Esophagus mucosa (tissue), 1 donor: ENCODE measurements around the gene DCAF6. TPM values are rescaled to one million over a fixed set of nuclear protein-coding genes. Genes with fewer than 3 reads are reported as not detected.

Experiments used
- ATAC-seq: fragments of 200-7000 bp; cut with Tn5 transposase; one replicate; pipeline ENCODE4 v1.9.1; 2020
- total RNA-seq: library from RNA; stranded (reverse); gene quantifications from one replicate; pipeline ENCODE4 v1.2.4, GENCODE V29; 2023
- donor health status: DM: yes; HTN: yes; CAD: no.

The DCAF6 gene
- total RNA-seq, 1 donor from 2014 or later, result 32.4 TPM

GRCh38 chr1:168032029-168032428, 95.5 kb downstream of the DCAF6 start:
- ATAC-seq, result no peak

DNA sequence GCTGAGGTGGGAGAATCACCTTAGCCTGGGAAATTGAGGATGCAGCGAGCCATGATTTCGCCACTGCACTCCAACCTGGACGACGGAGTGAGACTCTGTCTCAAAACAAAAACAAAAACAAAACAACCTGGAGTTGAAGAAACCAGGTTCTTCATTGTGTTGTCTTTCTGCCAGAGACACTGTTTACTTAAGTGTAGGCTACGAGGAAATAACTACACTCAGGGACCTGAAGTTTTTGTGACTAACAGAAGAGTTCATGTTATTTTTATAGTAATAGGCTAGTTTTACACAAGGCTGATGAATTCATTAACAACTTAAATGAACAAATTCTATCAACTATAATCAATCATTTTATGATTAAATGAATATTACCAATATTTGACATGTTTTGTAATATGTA, 98.9 kb downstream of the DCAF6 start:
- ATAC-seq, result no peak

DNA sequence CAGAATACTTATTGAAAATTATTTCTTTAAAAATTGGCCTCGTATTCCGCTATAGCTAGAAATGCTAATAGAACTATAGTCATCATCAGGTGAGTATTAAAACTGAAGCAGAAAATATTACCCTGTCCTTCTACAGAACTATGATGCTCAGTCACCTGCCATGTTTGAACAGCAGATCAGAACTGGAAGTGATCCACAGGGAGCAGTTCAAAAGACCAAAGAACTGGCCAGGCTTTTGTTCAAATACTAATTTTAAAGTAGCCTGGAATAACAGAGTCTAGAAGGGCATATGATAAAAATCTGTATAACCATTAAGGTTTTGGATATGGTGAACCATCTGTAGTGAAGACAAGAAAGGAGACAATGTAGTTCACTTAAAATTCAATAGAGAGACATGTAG, 105.9 kb downstream of the DCAF6 start:
- no peak for ATAC-seq

- no peak for ATAC-seq
Observed at GRCh38 chr1:168045311-168045710, 108.8 kb downstream of the DCAF6 start.

DNA sequence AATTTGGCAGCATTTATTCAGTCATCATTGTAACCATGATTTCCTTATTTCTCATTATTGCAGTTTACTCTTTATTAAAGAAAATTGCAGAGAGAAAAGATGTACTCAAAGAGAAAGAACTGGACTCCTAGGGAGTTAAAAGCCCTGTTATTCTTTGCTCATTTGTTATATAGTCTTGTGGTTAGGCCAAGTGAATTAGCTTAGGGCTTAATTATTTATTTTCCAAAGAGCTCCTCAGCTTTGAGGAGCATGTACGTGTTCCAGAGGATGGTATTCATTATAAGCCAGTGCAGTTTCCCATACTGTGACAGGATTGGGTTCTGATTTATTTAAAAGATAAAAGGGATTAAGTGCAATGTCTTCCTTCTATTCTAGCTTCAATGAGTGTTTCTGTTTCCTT, 113.8 kb downstream of the DCAF6 start:
- ATAC-seq, result no peak

- no peak for ATAC-seq
Observed at GRCh38 chr1:168050880-168051279, 114.4 kb downstream of the DCAF6 start.

- no peak for ATAC-seq
Observed at GRCh38 chr1:168053681-168054080, 117.2 kb downstream of the DCAF6 start.

GRCh38 chr1:168054117-168054516, 117.6 kb downstream of the DCAF6 start:
- ATAC-seq, result no peak

GRCh38 chr1:168056152-168056551, 119.7 kb downstream of the DCAF6 start:
- peak; percentile 52 for ATAC-seq

DNA sequence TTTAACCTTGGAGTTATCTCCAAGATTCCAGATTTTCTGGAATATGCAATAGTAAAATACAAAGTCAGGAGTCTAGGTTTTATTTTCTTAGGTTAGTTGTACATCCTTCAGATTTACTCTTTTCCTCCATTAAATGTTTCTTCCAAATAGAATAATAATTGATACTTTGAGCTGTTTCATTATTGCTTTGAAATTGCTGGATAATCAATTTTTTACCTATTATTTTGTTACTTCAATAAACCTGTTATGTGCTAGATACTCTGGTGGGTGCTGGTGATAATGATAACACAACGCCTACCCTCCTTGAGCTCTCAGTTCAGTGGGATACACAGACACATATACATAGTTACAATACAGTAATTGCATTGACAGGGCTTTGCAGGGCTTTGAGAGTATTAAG, 120.9 kb downstream of the DCAF6 start:
- no peak for ATAC-seq

- no peak for ATAC-seq
Observed at GRCh38 chr1:168057921-168058320, 121.4 kb downstream of the DCAF6 start.

DNA sequence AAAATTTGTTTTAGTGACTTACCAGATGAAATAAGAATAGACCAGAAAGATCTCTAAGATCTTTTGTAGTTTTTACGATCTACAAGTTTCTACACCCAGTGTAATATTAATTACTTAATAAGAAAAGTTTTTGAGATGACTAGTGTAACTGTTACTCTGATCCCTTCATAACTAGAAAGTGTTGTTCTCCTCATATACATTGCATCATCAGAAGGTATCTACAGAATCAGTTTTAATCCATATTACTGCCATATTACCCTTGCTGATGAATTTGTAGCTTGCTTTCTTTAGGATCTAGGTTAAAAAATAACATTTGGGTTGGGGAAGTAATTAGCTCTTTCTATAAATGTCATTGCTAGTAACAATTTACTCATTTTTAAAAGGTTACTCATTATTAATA, 127.7 kb downstream of the DCAF6 start:
- no peak for ATAC-seq

GRCh38 chr1:168065506-168065905, 129.0 kb downstream of the DCAF6 start:
- ATAC-seq, result no peak

DNA sequence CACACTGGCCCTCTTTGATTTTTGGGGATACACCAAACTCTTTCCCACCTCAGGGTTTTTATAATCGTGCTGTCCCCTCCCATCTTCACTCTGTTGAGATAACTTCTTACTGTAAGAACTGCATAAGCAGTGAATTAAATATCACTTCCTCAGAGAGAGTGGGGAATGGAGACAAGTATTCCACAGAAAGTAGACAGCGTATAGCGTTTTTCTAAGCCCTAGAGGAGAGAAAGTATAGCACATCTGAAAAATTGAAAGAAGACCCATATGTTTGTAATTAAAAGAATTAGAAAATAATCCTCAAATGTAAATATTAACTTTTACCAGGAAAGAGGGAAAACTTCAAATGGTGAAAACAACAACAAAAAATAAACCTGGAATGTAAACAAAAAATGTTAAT, 132.9 kb downstream of the DCAF6 start:
- ATAC-seq, result no peak

GRCh38 chr1:168079761-168080160, 143.3 kb downstream of the DCAF6 start:
- ATAC-seq, result no peak

DNA sequence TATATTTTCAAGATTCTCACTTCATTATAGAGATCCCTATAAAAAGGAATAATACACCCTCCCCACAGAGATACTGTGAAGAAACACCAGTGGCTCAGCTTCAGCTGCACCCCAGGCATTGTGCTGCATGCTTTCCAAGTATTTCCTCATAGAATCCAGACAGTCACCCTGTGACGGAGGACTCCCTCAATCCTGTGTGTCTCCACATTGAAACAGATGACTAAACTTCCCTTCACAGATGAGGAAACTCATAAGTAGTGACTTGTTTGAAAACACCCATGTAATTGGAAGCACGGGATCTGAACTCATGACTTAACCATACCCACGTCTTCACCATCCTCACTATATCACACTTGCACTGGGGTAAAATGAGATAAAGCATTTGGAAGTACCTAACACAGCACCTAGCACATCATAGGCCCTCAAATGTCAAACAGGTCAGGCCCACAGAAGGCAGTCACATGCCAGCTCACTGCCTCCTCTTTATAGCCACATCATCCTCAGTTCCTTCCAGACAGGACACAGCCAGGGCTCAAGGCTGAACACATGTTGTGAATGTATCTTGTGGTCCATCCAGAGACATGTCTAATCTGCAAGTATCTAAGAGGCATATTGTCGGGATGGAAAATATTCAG, 145.0 kb downstream of the DCAF6 start:
- ATAC-seq, result peak; percentile 86

- ATAC-seq, result peak; percentile 84
Observed at GRCh38 chr1:168082008-168082876, 145.8 kb downstream of the DCAF6 start.

DNA sequence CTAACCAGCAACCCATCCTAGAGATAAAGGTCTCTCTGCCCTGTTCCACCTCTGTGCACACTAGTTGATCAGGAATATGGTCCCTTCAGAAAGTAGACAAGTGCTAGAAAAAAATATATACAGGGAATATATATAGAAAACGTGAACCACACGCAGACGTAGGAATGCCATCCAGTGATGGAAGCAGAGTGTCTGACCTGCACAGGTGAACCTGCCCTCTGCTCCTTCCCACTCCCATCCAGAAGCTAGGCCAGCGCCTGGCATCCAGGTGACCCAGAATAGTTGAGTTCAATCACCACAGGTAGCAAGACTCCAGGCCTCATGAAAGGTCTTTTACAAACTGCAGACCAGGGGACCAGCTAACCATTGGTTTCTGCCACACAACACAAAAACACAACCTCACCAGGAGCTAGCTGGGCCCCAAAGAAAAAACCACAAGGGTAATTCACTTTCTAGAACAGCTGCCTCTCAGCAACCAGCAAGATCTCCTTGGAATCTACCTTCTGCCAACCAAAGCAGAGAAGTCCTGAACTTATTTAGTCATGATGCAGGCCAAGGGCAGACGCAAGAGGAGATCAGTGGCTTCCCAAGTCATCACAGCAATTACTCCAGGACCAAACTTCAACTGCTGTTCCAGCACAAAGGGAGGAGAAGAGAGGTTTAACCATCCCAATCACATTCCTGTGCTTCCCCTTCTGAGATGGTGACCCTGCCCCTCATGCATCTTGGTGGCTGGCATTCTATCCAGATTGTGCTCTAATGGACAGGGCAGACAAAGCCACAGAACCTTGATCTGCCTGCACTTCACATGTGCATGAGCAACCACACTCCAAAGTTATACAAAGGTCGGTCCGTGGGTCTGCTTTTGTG, 147.2 kb downstream of the DCAF6 start:
- ATAC-seq, result no peak

DNA sequence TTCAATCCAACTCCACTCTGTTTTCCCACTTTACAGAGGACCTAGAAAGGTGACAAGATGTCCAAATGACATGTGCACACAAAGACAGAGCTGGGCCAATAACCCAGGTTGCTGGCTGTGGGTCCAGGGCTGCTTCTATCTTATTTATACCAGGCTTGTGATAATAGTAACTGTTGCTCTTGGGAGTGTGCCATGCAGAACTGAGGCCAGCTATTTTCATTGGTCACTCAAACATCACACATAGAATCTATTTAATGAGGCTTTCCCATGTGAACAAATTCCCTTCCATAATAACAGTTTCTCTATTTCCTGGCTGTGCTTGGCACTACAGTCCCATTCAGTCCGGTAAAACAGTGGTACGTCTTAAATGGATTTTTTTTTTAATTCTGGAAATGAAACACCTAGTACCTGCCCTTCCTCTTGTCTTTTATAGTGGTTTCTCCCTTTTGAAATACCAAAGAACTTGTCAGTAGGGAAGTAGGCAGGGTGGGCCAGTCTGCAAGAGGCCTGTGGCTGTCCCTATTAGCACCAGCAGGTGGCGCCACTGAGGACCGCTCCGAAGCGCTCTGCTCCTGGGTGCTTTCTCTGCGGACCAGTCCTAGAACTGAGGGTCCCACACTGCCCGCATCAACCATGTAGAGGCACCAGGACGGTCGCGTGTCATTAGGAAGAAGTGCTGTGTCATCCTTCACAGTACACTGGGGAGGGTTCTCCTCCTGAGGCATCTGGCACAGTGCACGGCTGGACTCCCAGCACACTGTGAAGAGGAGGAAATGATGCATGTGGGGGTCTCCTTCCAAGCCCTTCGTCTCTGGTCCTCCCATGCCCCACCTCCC, 148.1 kb downstream of the DCAF6 start:
- ATAC-seq, result no peak

GRCh38 chr1:168085401-168085872, 149.0 kb downstream of the DCAF6 start:
- ATAC-seq, result no peak

- ATAC-seq, result no peak
Observed at GRCh38 chr1:168086438-168086837, 150.0 kb downstream of the DCAF6 start.

GRCh38 chr1:168087696-168088095, 151.2 kb downstream of the DCAF6 start:
- no peak for ATAC-seq
